22Rv1 (cell line): ENCODE measurements around the gene SRSF1.

Experiments
- H3K27ac ChIP-seq: fragments of 450-650 bp; 2 replicates; pipeline ENCODE4 v1.5.1; 2017
- ZFX ChIP-seq: fragments of 450-650 bp; IDR thresholded peaks from 2 replicates; pipeline ENCODE4 v1.6.1; 2017; ENCODE audit warnings: antibody characterized with exemption, borderline replicate concordance
- TF ChIP-seq, protein P1 (sequence below): fragments of 450-650 bp; IDR thresholded peaks from 2 replicates; pipeline ENCODE4 v1.5.1; 2017; ENCODE audit warnings: mild to moderate bottlenecking

Gene SRSF1

DNA sequence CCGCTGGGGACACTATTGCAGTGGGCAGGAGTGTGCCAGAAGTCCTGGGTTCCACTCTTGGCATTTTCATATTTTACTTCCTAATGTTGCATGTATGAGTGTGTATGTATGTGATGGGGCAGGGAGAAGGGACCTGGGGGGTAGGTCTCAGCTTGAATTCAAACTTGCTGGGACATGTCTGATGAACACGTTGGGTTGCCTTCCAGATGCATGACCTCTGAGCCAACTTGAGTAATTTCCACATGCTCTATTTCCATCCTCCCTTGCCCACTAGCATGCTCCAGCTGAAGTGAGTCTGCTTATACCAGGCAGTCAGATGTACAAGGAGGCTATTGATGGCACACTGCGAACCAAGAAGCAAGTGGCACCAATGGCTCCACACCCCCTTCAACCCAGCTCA is 32.9 kb upstream of the SRSF1 start:
- TF ChIP-seq, protein P1, sequence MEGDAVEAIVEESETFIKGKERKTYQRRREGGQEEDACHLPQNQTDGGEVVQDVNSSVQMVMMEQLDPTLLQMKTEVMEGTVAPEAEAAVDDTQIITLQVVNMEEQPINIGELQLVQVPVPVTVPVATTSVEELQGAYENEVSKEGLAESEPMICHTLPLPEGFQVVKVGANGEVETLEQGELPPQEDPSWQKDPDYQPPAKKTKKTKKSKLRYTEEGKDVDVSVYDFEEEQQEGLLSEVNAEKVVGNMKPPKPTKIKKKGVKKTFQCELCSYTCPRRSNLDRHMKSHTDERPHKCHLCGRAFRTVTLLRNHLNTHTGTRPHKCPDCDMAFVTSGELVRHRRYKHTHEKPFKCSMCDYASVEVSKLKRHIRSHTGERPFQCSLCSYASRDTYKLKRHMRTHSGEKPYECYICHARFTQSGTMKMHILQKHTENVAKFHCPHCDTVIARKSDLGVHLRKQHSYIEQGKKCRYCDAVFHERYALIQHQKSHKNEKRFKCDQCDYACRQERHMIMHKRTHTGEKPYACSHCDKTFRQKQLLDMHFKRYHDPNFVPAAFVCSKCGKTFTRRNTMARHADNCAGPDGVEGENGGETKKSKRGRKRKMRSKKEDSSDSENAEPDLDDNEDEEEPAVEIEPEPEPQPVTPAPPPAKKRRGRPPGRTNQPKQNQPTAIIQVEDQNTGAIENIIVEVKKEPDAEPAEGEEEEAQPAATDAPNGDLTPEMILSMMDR = no peak
- TF ChIP-seq ZFX = no peak
- H3K27ac ChIP-seq = no peak overlapping the region

DNA sequence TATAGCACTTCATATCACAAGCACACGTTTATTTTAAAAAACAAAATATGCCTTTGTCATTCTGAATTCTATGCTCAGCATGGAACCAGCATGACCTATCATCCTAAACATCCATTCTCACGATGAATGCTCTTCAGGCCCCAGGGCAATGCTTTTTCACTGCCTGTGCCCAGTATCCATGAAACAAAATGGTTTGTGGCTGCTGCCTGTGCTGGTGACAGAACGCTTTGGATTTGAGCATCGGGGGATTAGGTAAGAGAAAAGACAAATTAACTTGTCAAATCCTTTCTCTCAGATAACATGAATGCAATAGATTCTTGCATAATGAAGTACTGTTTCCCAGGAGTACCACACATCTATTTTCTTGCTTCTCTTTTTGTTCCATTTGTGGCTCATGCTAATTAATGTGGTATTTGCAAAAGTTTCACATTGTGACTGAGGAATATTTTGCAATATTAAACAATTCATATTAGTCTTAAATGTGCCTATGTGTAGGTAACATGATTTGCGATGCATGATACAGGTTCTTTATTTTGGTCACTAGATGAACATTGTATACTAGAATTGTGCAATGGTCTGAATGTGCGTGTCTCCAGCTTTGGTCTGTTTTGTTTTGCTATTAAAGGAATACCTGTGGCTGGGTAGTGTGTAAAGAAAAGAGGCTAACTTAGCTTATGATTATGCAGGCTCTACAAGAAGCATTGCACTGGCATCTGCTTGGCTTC is 25.8 kb upstream of the SRSF1 start:
- H3K27ac ChIP-seq = no peak overlapping the region
- TF ChIP-seq, protein P1 = no peak
- no peak for TF ChIP-seq ZFX

DNA sequence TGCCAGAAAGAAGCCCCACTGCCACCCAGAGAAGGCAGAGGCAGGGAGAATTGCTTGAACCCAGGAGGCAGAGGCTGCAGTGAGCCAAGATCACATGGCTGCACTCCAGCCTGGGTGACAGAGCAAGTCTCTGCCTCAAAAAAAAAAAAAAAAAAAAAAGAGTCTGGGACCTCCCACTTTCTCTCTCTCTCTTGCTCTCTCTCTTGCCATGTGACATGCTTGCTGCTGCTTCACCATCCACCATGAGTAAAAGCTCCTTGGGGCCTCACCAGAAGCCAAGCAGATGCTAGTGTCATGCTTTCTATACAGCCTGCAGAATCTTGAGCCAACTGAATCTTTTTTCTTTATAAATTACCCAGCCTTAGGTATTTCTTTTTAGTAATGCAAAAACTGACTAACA is 21.5 kb upstream of the SRSF1 start:
- TF ChIP-seq ZFX = no peak
- TF ChIP-seq, protein P1 = no peak

DNA sequence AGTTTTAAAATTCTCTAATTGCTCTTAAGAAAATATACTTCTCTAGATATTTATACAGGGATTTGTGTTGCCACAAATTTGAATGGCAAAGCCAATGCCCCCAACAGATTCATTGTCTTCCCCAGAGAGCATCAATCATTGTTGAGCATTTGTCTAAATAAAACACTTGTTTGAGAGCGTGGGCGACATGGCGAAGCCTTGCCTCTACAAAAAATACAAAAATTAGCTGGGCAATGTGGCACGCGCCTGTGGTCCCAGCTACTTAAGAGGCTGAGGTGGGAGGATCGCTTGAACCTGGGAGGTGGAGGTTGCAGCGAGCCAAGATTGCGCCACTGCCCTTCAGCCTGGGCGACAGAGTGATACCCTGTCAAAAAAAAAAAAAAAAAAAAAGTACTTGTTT is 13.4 kb upstream of the SRSF1 start:
- TF ChIP-seq ZFX = no peak
- TF ChIP-seq, protein P1 = no peak

More for the DNA sequence above, 21.5 kb upstream of the SRSF1 start:
- no peak overlapping the region for H3K27ac ChIP-seq

DNA sequence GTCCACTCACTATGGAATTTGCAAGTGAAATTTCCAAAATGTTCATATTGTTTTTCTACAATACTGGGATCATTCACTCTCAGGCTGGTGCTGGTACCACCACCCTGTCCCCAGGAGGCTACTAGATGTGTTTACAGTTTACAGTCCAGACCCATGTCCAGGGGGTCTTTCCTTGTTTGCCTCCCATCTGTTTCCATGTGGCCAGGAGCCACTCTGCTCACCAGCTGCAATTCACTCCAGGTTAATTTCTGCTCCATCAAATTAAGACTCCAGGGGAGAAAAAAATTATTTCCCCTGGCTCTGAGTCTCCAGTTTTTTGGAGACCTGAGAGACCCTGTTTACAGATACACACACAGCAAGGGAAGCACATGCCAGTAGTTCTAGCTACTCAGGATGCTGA is 12.5 kb upstream of the SRSF1 start:
- H3K27ac ChIP-seq = no peak overlapping the region
- no peak for TF ChIP-seq ZFX
- TF ChIP-seq, protein P1 = no peak

More for the DNA sequence above, 13.4 kb upstream of the SRSF1 start:
- no peak overlapping the region for H3K27ac ChIP-seq

DNA sequence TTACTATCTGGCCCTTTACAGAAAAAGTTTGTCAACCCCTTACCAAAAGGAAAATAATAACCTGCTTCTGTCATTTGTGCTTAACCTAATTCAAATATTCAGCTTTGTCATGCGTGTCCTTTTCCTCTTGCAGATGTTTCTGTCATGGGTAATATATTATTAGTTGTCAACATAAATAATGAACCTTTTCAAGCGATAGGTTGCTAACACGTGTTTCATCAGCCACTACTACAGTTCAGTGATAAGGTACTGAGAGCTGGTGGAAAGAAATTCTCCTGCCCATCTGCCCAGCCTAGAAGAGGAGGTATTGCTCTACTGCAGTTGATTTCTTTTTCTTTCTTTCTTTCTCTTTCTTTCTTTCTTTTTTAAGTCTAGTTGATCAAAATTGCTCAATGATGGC is 12.0 kb upstream of the SRSF1 start:
- no peak overlapping the region for H3K27ac ChIP-seq
- TF ChIP-seq, protein P1 = no peak
- TF ChIP-seq ZFX = no peak

DNA sequence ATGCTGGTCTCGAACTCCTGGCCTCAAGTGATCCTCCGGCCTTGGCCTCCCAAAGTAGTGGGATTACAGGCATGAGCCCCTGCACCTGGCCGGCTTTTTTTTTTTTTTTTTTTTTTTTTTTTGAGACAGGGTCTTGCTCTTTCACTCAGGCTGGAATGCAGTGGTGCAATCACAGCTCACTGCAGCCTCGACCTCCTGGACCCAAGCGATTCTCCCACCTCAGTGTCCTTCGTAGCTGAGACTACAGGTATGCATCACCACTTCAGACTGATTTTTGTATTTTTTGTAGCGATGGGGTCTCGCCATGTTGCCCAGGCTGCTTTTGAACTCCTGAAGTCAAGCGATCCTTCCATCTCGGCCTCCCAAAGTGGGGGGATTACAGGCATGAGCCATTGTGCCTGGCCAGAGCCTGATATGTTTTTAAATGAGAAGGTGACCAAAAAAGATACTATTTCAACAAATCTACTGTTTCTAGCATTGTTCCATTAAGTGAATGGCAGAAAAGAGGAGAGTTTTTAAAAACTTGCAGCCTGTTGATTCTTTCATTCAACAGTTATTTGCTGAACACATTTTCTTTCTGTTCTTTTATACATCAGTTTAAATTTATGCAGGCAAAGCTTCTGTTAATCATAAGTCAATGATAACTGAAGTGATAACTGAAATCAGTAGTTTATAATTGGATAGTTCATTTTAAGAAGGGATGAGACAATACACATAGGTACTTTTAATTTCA is 3.2 kb upstream of the SRSF1 start:
- no peak overlapping the region for H3K27ac ChIP-seq
- no peak for TF ChIP-seq ZFX
- TF ChIP-seq, protein P1 = no peak
